ENCODE measurements around the gene WAPL.

The WAPL gene

GRCh38 chr10:86446440-86446839 lies 75.2 kb downstream of the WAPL start:
- DNase-seq, result no peak
- Histone ChIP-seq H3K9ac (ENCODE audit: low read length) (no peak overlapping the region), H3K36me3 (replicated peaks; ENCODE audit: insufficient read depth, low read length) (peaks cover 13% of the 10 kb centered on the region; the same call in 1 of the 2 replicates), H3K79me2 (ENCODE audit: low read length) (peaks cover 35% of the 10 kb centered on the region), H3K9me2 (replicated peaks; ENCODE audit: insufficient read depth, low read length) (no peaks in the 10 kb centered on the region), H4K20me1 (ENCODE audit: insufficient read depth, low read length) (no peaks in the 10 kb centered on the region), H3K4me3 (ENCODE audit: low read length) (no peak overlapping the region), H3K4me1 (ENCODE audit: low read length) (peaks cover 11% of the 10 kb centered on the region; the same call in 1 of the 2 replicates), H3F3A (ENCODE audit: insufficient read depth, low read length) (no peaks in the 10 kb centered on the region), H3K27ac (ENCODE audit: low read length) (no peak overlapping the region), H3K9me3 (replicated peaks; ENCODE audit: insufficient read depth, low read length) (no peaks in the 10 kb centered on the region), H3K4me2 (ENCODE audit: low read depth, low read length) (no peak overlapping the region), H2AFZ (ENCODE audit: low read length) (no peak overlapping the region), H3K27me3 (replicated peaks; ENCODE audit: insufficient read depth, low read length) (no peaks in the 10 kb centered on the region)
- TF ChIP-seq CTCF (IDR thresholded peaks at IDR 0.05; ENCODE audit: low read length), result no peak
- TF ChIP-seq EZH2phosphoT487 (IDR thresholded peaks at IDR 0.05; ENCODE audit: low read length), result no peak
- TF ChIP-seq EZH2 (optimal IDR thresholded peaks at IDR 0.05; ENCODE audit: low read depth, low read length), result no peak

- Histone ChIP-seq H3K27me3 (replicated peaks; ENCODE audit: insufficient read depth, low read length) (no peaks in the 10 kb centered on the region), H3K27ac (ENCODE audit: low read length) (no peak overlapping the region), H3K79me2 (ENCODE audit: low read length) (peaks cover 16% of the 10 kb centered on the region; the same call in 1 of the 2 replicates), H3K4me2 (ENCODE audit: low read depth, low read length) (no peak overlapping the region), H4K20me1 (ENCODE audit: insufficient read depth, low read length) (no peaks in the 10 kb centered on the region), H3K9me2 (replicated peaks; ENCODE audit: insufficient read depth, low read length) (no peaks in the 10 kb centered on the region), H3K9me3 (replicated peaks; ENCODE audit: insufficient read depth, low read length) (no peaks in the 10 kb centered on the region), H2AFZ (ENCODE audit: low read length) (no peak overlapping the region), H3K9ac (ENCODE audit: low read length) (no peak overlapping the region), H3K4me3 (ENCODE audit: low read length) (no peak overlapping the region), H3K36me3 (replicated peaks; ENCODE audit: insufficient read depth, low read length) (peaks cover 6% of the 10 kb centered on the region; the same call in 1 of the 2 replicates), H3K4me1 (ENCODE audit: low read length) (peaks cover 3% of the 10 kb centered on the region; the same call in 1 of the 2 replicates), H3F3A (ENCODE audit: insufficient read depth, low read length) (no peaks in the 10 kb centered on the region)
- no peak for DNase-seq
- TF ChIP-seq CTCF (IDR thresholded peaks at IDR 0.05; ENCODE audit: low read length) (no peak), EZH2phosphoT487 (IDR thresholded peaks at IDR 0.05; ENCODE audit: low read length) (no peak), EZH2 (optimal IDR thresholded peaks at IDR 0.05; ENCODE audit: low read depth, low read length) (no peak)
Measured at GRCh38 chr10:86443936-86444335, 77.7 kb downstream of the WAPL start.

GRCh38 chr10:86443069-86443468 lies 78.5 kb downstream of the WAPL start:
- Histone ChIP-seq H3K9me2 (replicated peaks; ENCODE audit: insufficient read depth, low read length) (no peaks in the 10 kb centered on the region), H3K27me3 (replicated peaks; ENCODE audit: insufficient read depth, low read length) (no peaks in the 10 kb centered on the region), H3K79me2 (ENCODE audit: low read length) (peaks cover 16% of the 10 kb centered on the region; the same call in 1 of the 2 replicates), H3K4me1 (ENCODE audit: low read length) (peaks cover 3% of the 10 kb centered on the region; the same call in 1 of the 2 replicates), H3K4me2 (ENCODE audit: low read depth, low read length) (no peak overlapping the region), H4K20me1 (ENCODE audit: insufficient read depth, low read length) (no peaks in the 10 kb centered on the region), H3K36me3 (replicated peaks; ENCODE audit: insufficient read depth, low read length) (peaks cover 3% of the 10 kb centered on the region; the same call in 1 of the 2 replicates), H3K4me3 (ENCODE audit: low read length) (no peak overlapping the region), H3K27ac (ENCODE audit: low read length) (no peak overlapping the region), H2AFZ (ENCODE audit: low read length) (no peak overlapping the region), H3K9me3 (replicated peaks; ENCODE audit: insufficient read depth, low read length) (no peaks in the 10 kb centered on the region), H3F3A (ENCODE audit: insufficient read depth, low read length) (no peaks in the 10 kb centered on the region), H3K9ac (ENCODE audit: low read length) (no peak overlapping the region)
- no peak for TF ChIP-seq CTCF (IDR thresholded peaks at IDR 0.05; ENCODE audit: low read length)
- no peak for TF ChIP-seq EZH2phosphoT487 (IDR thresholded peaks at IDR 0.05; ENCODE audit: low read length)
- no peak for TF ChIP-seq EZH2 (optimal IDR thresholded peaks at IDR 0.05; ENCODE audit: low read depth, low read length)
- no peak for DNase-seq

All from MM.1S (cell line).